ENCODE results near the gene SEPTIN5. TPM values are rescaled to one million over a fixed set of nuclear protein-coding genes. Genes with fewer than 3 reads are reported as not detected.
"Not testable (repeated sequence)": the region's sequence is repeated elsewhere in the genome, so short reads cannot be mapped to it uniquely, and the experiment has no call there.

SEPTIN5 gene
- total RNA-seq, 1 donor from 2014 or later = 3.9 TPM

GRCh38 chr22:19691721-19692341 is 22.5 kb upstream of the SEPTIN5 start:
- peak overlapping the region; percentile 34 for H3K4me3 ChIP-seq (ENCODE audit: low read depth, low read length)
- no peak for TF ChIP-seq CTCF (conservative IDR thresholded peaks at IDR 0.05; ENCODE audit: low read depth, low read length)
- peak; percentile 10 for DNase-seq (ENCODE audit: low read depth)

GRCh38 chr22:19693581-19693980 is 20.7 kb upstream of the SEPTIN5 start:
- no peak for TF ChIP-seq CTCF (conservative IDR thresholded peaks at IDR 0.05; ENCODE audit: low read depth, low read length)
- no peak overlapping the region for H3K4me3 ChIP-seq (ENCODE audit: low read depth, low read length)
- no peak for DNase-seq (ENCODE audit: low read depth)

- no peak for TF ChIP-seq CTCF (conservative IDR thresholded peaks at IDR 0.05; ENCODE audit: low read depth, low read length)
- no peak for DNase-seq (ENCODE audit: low read depth)
- no peak overlapping the region for H3K4me3 ChIP-seq (ENCODE audit: low read depth, low read length)
These were observed 20.2 kb upstream of the SEPTIN5 start for GRCh38 chr22:19693981-19694670.

GRCh38 chr22:19694696-19695095 is 19.6 kb upstream of the SEPTIN5 start:
- no peak for TF ChIP-seq CTCF (conservative IDR thresholded peaks at IDR 0.05; ENCODE audit: low read depth, low read length)
- DNase-seq (ENCODE audit: low read depth) = no peak

GRCh38 chr22:19696504-19697276 is 17.6 kb upstream of the SEPTIN5 start:
- H3K4me3 ChIP-seq (ENCODE audit: low read depth, low read length) = no peak overlapping the region
- DNase-seq (ENCODE audit: low read depth) = no peak
- TF ChIP-seq CTCF (conservative IDR thresholded peaks at IDR 0.05; ENCODE audit: low read depth, low read length) = no peak

More at GRCh38 chr22:19694696-19695095, 19.6 kb upstream of the SEPTIN5 start:
- H3K4me3 ChIP-seq (ENCODE audit: low read depth, low read length) = no peak overlapping the region

- DNase-seq (ENCODE audit: low read depth); H3K4me3 ChIP-seq (ENCODE audit: low read depth, low read length): not testable (repeated sequence)
These were observed 16.4 kb upstream of the SEPTIN5 start for GRCh38 chr22:19697871-19698270.

- TF ChIP-seq CTCF (conservative IDR thresholded peaks at IDR 0.05; ENCODE audit: low read depth, low read length) = no peak
- no peak overlapping the region for H3K4me3 ChIP-seq (ENCODE audit: low read depth, low read length)
- no peak for DNase-seq (ENCODE audit: low read depth)
These were observed 13.4 kb upstream of the SEPTIN5 start for GRCh38 chr22:19700790-19701419.
